Measurements from ENCODE around the gene MPPED2.
A peak's percentile ranks its signal among the peaks of the same experiment; 100 is the strongest.

MPPED2 gene

GRCh38 chr11:30586251-30587144 is at the start of gene MPPED2:
TSS of gene MPPED2 (minus strand) at chr11:30586353. CDS start at chr11:30580373, 5,980 bp downstream.
- H3K4me3 ChIP-seq (ENCODE audit: low read depth, low read length): peak within 1 kb of the TSS; percentile 30
- DNase-seq (ENCODE audit: low read depth): no peak
- TF ChIP-seq CTCF (IDR thresholded peaks at IDR 0.05; ENCODE audit: low read depth, low read length, missing control alignments): peak; percentile 59

- H3K4me3 ChIP-seq (ENCODE audit: low read depth, low read length): no peak overlapping the region
- no peak for DNase-seq (ENCODE audit: low read depth)
- TF ChIP-seq CTCF (IDR thresholded peaks at IDR 0.05; ENCODE audit: low read depth, low read length, missing control alignments): no peak
Measured at GRCh38 chr11:30635401-30635989, 49.3 kb upstream of the MPPED2 start.

GRCh38 chr11:30631148-30631547 is 45.0 kb upstream of the MPPED2 start:
- TF ChIP-seq CTCF (IDR thresholded peaks at IDR 0.05; ENCODE audit: low read depth, low read length, missing control alignments): no peak
- DNase-seq (ENCODE audit: low read depth): no peak
- no peak overlapping the region for H3K4me3 ChIP-seq (ENCODE audit: low read depth, low read length)

- no peak for TF ChIP-seq CTCF (IDR thresholded peaks at IDR 0.05; ENCODE audit: low read depth, low read length, missing control alignments)
- DNase-seq (ENCODE audit: low read depth): no peak
- H3K4me3 ChIP-seq (ENCODE audit: low read depth, low read length): no peak overlapping the region
Measured at GRCh38 chr11:30619767-30620166, 33.6 kb upstream of the MPPED2 start.

- DNase-seq (ENCODE audit: low read depth): no peak
- H3K4me3 ChIP-seq (ENCODE audit: low read depth, low read length): no peak overlapping the region
- TF ChIP-seq CTCF (IDR thresholded peaks at IDR 0.05; ENCODE audit: low read depth, low read length, missing control alignments): no peak
Measured at GRCh38 chr11:30617762-30618161, 31.6 kb upstream of the MPPED2 start.

- H3K4me3 ChIP-seq (ENCODE audit: low read depth, low read length): no peak overlapping the region
- DNase-seq (ENCODE audit: low read depth): no peak
- TF ChIP-seq CTCF (IDR thresholded peaks at IDR 0.05; ENCODE audit: low read depth, low read length, missing control alignments): no peak
Measured at GRCh38 chr11:30610628-30611027, 24.5 kb upstream of the MPPED2 start.
